Measurements from ENCODE around the gene TMEM140.

DNA sequence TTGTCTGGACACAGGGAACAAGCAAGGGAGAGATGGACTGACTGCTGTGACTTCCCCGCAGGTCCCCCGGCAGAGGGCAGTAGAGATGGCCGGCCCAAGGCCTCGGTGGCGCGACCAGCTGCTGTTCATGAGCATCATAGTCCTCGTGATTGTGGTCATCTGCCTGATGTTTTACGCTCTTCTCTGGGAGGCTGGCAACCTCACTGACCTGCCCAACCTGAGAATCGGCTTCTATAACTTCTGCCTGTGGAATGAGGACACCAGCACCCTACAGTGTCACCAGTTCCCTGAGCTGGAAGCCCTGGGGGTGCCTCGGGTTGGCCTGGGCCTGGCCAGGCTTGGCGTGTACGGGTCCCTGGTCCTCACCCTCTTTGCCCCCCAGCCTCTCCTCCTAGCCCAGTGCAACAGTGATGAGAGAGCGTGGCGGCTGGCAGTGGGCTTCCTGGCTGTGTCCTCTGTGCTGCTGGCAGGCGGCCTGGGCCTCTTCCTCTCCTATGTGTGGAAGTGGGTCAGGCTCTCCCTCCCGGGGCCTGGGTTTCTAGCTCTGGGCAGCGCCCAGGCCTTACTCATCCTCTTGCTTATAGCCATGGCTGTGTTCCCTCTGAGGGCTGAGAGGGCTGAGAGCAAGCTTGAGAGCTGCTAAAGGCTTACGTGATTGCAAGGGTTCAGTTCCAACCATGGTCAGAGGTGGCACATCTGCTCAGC, 16.6 kb downstream of the TMEM140 start:
- no peak for TF ChIP-seq TAF1 (IDR thresholded peaks at IDR 0.05; ENCODE audit: borderline replicate concordance, low read depth, low read length)
- TF ChIP-seq POLR2AphosphoS5 (IDR thresholded peaks at IDR 0.05; ENCODE audit: low read depth, low read length) = no peak; the same call in 1 of the 2 replicates
